ENCODE data around the gene LTBP1. TPM values are rescaled to one million over a fixed set of nuclear protein-coding genes. Genes with fewer than 3 reads are reported as not detected.

Gene LTBP1
- total and polyA plus RNA-seq, 7 experiments from 2014 or later, result 0.29 to 2.1 TPM; not detected in 5

- POLR2A ChIA-PET, result no interaction called here
- H3K27me3 Mint-ChIP-seq, result peaks cover 2 to 19% (median 8%) of the 10 kb centered on the region in 5 donors
These were observed 250.6 kb downstream of the LTBP1 start for GRCh38 chr2:33197198-33197938.

GRCh38 chr2:33202641-33203522, 256.1 kb downstream of the LTBP1 start:
- H3K27me3 Mint-ChIP-seq, result peaks cover 0 to 9% (median 0%) of the 10 kb centered on the region in 5 donors
- POLR2A ChIA-PET, result no interaction called here
- DNase-seq, result no peak
- no peaks in the 10 kb centered on the region for H3K4me1 Mint-ChIP-seq
- H3K27ac Mint-ChIP-seq, result no peak overlapping the region
- no peak overlapping the region for H3K4me3 ChIP-seq (ENCODE audit: low read length)
- H3K27ac ChIP-seq (ENCODE audit: low read depth, low read length), result no peak overlapping the region
- no peaks in the 10 kb centered on the region for H3K4me1 ChIP-seq (ENCODE audit: control insufficient read depth in 2 of 2, insufficient read depth in 2 of 2, low read length in 2 of 2)
- intact Hi-C loops (cut with micrococcal nuclease), result no loop called here
- H3K9me3 ChIP-seq (ENCODE audit: control insufficient read depth in 2 of 3, low read length in 3 of 3), result no peaks in the 10 kb centered on the region
- no peak overlapping the region for H3K4me3 Mint-ChIP-seq
- ATAC-seq, result no peak
- no peaks in the 10 kb centered on the region for H3K36me3 Mint-ChIP-seq
- H3K27me3 ChIP-seq (ENCODE audit: control insufficient read depth in 2 of 2, insufficient read depth in 2 of 2, low read length in 2 of 2), result no peaks in the 10 kb centered on the region
- H3K9me3 Mint-ChIP-seq, result peaks cover 0 to 3% (median 0%) of the 10 kb centered on the region in 11 donors
- H3K36me3 ChIP-seq (ENCODE audit: control insufficient read depth in 2 of 3, insufficient read depth in 3 of 3, low read length in 3 of 3), result no peaks in the 10 kb centered on the region
- CTCF ChIA-PET, result no interaction called here

More at GRCh38 chr2:33197198-33197938, 250.6 kb downstream of the LTBP1 start:
- DNase-seq (no peak), ATAC-seq (no peak)
- Histone ChIP-seq H3K36me3 (ENCODE audit: control insufficient read depth in 2 of 3, insufficient read depth in 3 of 3, low read length in 3 of 3) (no peaks in the 10 kb centered on the region), H3K27ac (ENCODE audit: low read depth, low read length) (no peak overlapping the region), H3K4me1 (ENCODE audit: control insufficient read depth in 2 of 2, insufficient read depth in 2 of 2, low read length in 2 of 2) (no peaks in the 10 kb centered on the region), H3K9me3 (ENCODE audit: control insufficient read depth in 2 of 3, low read length in 3 of 3) (no peaks in the 10 kb centered on the region), H3K27me3 (ENCODE audit: control insufficient read depth in 2 of 2, insufficient read depth in 2 of 2, low read length in 2 of 2) (no peaks in the 10 kb centered on the region), H3K4me3 (ENCODE audit: low read length) (no peak overlapping the region)
- no peak overlapping the region for H3K4me3 Mint-ChIP-seq
- H3K36me3 Mint-ChIP-seq, result no peaks in the 10 kb centered on the region
- no peaks in the 10 kb centered on the region for H3K4me1 Mint-ChIP-seq
- CTCF ChIA-PET, result no interaction called here
- H3K9me3 Mint-ChIP-seq, result peaks cover 0 to 3% (median 0%) of the 10 kb centered on the region in 11 donors
- no peak overlapping the region for H3K27ac Mint-ChIP-seq
- intact Hi-C loops (cut with micrococcal nuclease), result no loop called here

- no peak overlapping the region for H3K27ac ChIP-seq (ENCODE audit: low read depth, low read length)
- H3K4me1 ChIP-seq (ENCODE audit: control insufficient read depth in 2 of 2, insufficient read depth in 2 of 2, low read length in 2 of 2), result no peaks in the 10 kb centered on the region
- no peak overlapping the region for H3K4me3 Mint-ChIP-seq
- no peak overlapping the region for H3K4me3 ChIP-seq (ENCODE audit: low read length)
- H3K36me3 ChIP-seq (ENCODE audit: control insufficient read depth in 2 of 3, insufficient read depth in 3 of 3, low read length in 3 of 3), result no peaks in the 10 kb centered on the region
- intact Hi-C loops (cut with micrococcal nuclease), result no loop called here
- ATAC-seq (no peak), DNase-seq (no peak)
- no peaks in the 10 kb centered on the region for H3K36me3 Mint-ChIP-seq
- peaks cover 0 to 5% (median 0%) of the 10 kb centered on the region in 11 donors for H3K9me3 Mint-ChIP-seq
- POLR2A ChIA-PET, result no interaction called here
- H3K27me3 ChIP-seq (ENCODE audit: control insufficient read depth in 2 of 2, insufficient read depth in 2 of 2, low read length in 2 of 2), result no peaks in the 10 kb centered on the region
- no peaks in the 10 kb centered on the region for H3K9me3 ChIP-seq (ENCODE audit: control insufficient read depth in 2 of 3, low read length in 3 of 3)
- peaks cover 0 to 6% (median 4%) of the 10 kb centered on the region in 5 donors for H3K27me3 Mint-ChIP-seq
- no peak overlapping the region for H3K27ac Mint-ChIP-seq
- H3K4me1 Mint-ChIP-seq, result no peaks in the 10 kb centered on the region
- CTCF ChIA-PET, result no interaction called here
These were observed 258.2 kb downstream of the LTBP1 start for GRCh38 chr2:33204945-33205344.

GRCh38 chr2:33205693-33206434, 259.1 kb downstream of the LTBP1 start:
- H3K4me1 Mint-ChIP-seq, result no peaks in the 10 kb centered on the region
- intact Hi-C loops (cut with micrococcal nuclease), result no loop called here
- H3K4me1 ChIP-seq (ENCODE audit: control insufficient read depth in 2 of 2, insufficient read depth in 2 of 2, low read length in 2 of 2), result no peaks in the 10 kb centered on the region
- no peaks in the 10 kb centered on the region for H3K9me3 ChIP-seq (ENCODE audit: control insufficient read depth in 2 of 3, low read length in 3 of 3)
- H3K36me3 ChIP-seq (ENCODE audit: control insufficient read depth in 2 of 3, insufficient read depth in 3 of 3, low read length in 3 of 3), result no peaks in the 10 kb centered on the region
- H3K27ac ChIP-seq (ENCODE audit: low read depth, low read length), result no peak overlapping the region
- ATAC-seq, result no peak
- no peak for DNase-seq
- no peak overlapping the region for H3K4me3 ChIP-seq (ENCODE audit: low read length)
- CTCF ChIA-PET, result no interaction called here
- peaks cover 0 to 5% (median 0%) of the 10 kb centered on the region in 11 donors for H3K9me3 Mint-ChIP-seq
- no peak overlapping the region for H3K4me3 Mint-ChIP-seq
- H3K36me3 Mint-ChIP-seq, result no peaks in the 10 kb centered on the region
- H3K27me3 Mint-ChIP-seq, result peaks cover 0 to 6% (median 4%) of the 10 kb centered on the region in 5 donors
- no peak overlapping the region for H3K27ac Mint-ChIP-seq
- POLR2A ChIA-PET, result no interaction called here
- H3K27me3 ChIP-seq (ENCODE audit: control insufficient read depth in 2 of 2, insufficient read depth in 2 of 2, low read length in 2 of 2), result no peaks in the 10 kb centered on the region

- peaks cover 0 to 5% (median 0%) of the 10 kb centered on the region in 11 donors for H3K9me3 Mint-ChIP-seq
- intact Hi-C loops (cut with micrococcal nuclease), result no loop called here
- DNase-seq, result no peak
- H3K36me3 ChIP-seq (ENCODE audit: control insufficient read depth in 2 of 3, insufficient read depth in 3 of 3, low read length in 3 of 3), result no peaks in the 10 kb centered on the region
- no peak overlapping the region for H3K27ac Mint-ChIP-seq
- H3K27me3 Mint-ChIP-seq, result peaks cover 0 to 9% (median 4%) of the 10 kb centered on the region in 5 donors
- H3K4me3 Mint-ChIP-seq, result no peak overlapping the region
- no peaks in the 10 kb centered on the region for H3K4me1 ChIP-seq (ENCODE audit: control insufficient read depth in 2 of 2, insufficient read depth in 2 of 2, low read length in 2 of 2)
- no peak overlapping the region for H3K4me3 ChIP-seq (ENCODE audit: low read length)
- H3K27ac ChIP-seq (ENCODE audit: low read depth, low read length), result no peak overlapping the region
- POLR2A ChIA-PET, result no interaction called here
- CTCF ChIA-PET, result no interaction called here
- no peaks in the 10 kb centered on the region for H3K9me3 ChIP-seq (ENCODE audit: control insufficient read depth in 2 of 3, low read length in 3 of 3)
- no peak for ATAC-seq
- H3K27me3 ChIP-seq (ENCODE audit: control insufficient read depth in 2 of 2, insufficient read depth in 2 of 2, low read length in 2 of 2), result no peaks in the 10 kb centered on the region
- no peaks in the 10 kb centered on the region for H3K4me1 Mint-ChIP-seq
- H3K36me3 Mint-ChIP-seq, result no peaks in the 10 kb centered on the region
These were observed 260.5 kb downstream of the LTBP1 start for GRCh38 chr2:33207151-33207740.

GRCh38 chr2:33208400-33208799, 261.6 kb downstream of the LTBP1 start:
- ChIA-PET POLR2A (no interaction called here), CTCF (interaction anchor here (1.1 kb wide), 1 partner anchor 375 kb away, joined by 5 read pairs; no protein-coding TSS in a partner anchor)
- H3K4me1 Mint-ChIP-seq, result no peaks in the 10 kb centered on the region
- H3K27me3 ChIP-seq (ENCODE audit: control insufficient read depth in 2 of 2, insufficient read depth in 2 of 2, low read length in 2 of 2), result no peaks in the 10 kb centered on the region
- H3K9me3 ChIP-seq (ENCODE audit: control insufficient read depth in 2 of 3, low read length in 3 of 3), result no peaks in the 10 kb centered on the region
- intact Hi-C loops (cut with micrococcal nuclease), result no loop called here
- no peak overlapping the region for H3K27ac ChIP-seq (ENCODE audit: low read depth, low read length)
- no peaks in the 10 kb centered on the region for H3K4me1 ChIP-seq (ENCODE audit: control insufficient read depth in 2 of 2, insufficient read depth in 2 of 2, low read length in 2 of 2)
- H3K27ac Mint-ChIP-seq, result no peak overlapping the region
- ATAC-seq, result no peak
- H3K27me3 Mint-ChIP-seq, result peaks cover 0 to 9% (median 3%) of the 10 kb centered on the region in 5 donors
- H3K36me3 ChIP-seq (ENCODE audit: control insufficient read depth in 2 of 3, insufficient read depth in 3 of 3, low read length in 3 of 3), result no peaks in the 10 kb centered on the region
- DNase-seq, result no peak
- peaks cover 0 to 5% (median 0%) of the 10 kb centered on the region in 11 donors for H3K9me3 Mint-ChIP-seq
- no peak overlapping the region for H3K4me3 Mint-ChIP-seq
- no peaks in the 10 kb centered on the region for H3K36me3 Mint-ChIP-seq
- no peak overlapping the region for H3K4me3 ChIP-seq (ENCODE audit: low read length)

Measured in naive thymus-derived CD4-positive, alpha-beta T cell (primary cell).